K562 (cell line): ENCODE data around the gene KRTAP20-3. TPM values are rescaled to one million over a fixed set of nuclear protein-coding genes. Genes with fewer than 3 reads are reported as not detected.

Experiments
- ATAC-seq: fragments of 200-7000 bp; cut with Tn5 transposase; 3 replicates; pipeline ENCODE4 v1.9.1; 2020; ENCODE audit warnings: moderate library complexity
- BruUV-seq: library from RNA; stranded (reverse); fragments of 400-500 nt; replicated peaks from 2 replicates; lab custom pipeline; 2021; lab: Mats Ljungman, UMichigan
- CTCF ChIA-PET: fragments of 300-600 bp; formaldehyde crosslinking; extraction: SDS; loops from one replicate; lab custom pipeline; 2021; ENCODE audit warnings: low intra/inter-chr PET ratio; lab: Yijun Ruan, JAX
- POLR2A ChIA-PET: fragments of 300-600, 350-650 bp; sonication (Branson Sonifier 250); formaldehyde crosslinking; extraction: SDS; loops from one replicate; lab custom pipeline; 2021; ENCODE audit warnings: antibody characterized with exemption, inconsistent platforms; lab: Yijun Ruan, JAX
- DNase-seq, 4 experiments: peaks; one replicate each; pipeline versions ENCODE4 v3.0.0 to v3.0.0-alpha.2; 2011 to 2018; ENCODE audit warnings: low spot score in 3 of 4, mixed read lengths in 3 of 4; ENCODE audit errors: extremely low read depth in 1 of 4
- FAIRE-seq: peaks from 2 replicates; lab custom pipeline; 2011; peaks lifted over from hg19 to GRCh38; lab: Jason Lieb, UNC
- H2AFZ ChIP-seq: 2 replicates; pipeline ENCODE4 v1.6.0; 2011; ENCODE audit warnings: low read depth, low read length, control low read depth, inconsistent platforms
- H3K27ac ChIP-seq: fragments of 200-600 bp; 3 replicates; pipeline ENCODE4 v1.8.0; 2011; ENCODE audit warnings: low read depth, mild to moderate bottlenecking, control low read depth, inconsistent platforms, low read length, moderate library complexity, mixed read lengths; ENCODE audit errors: extremely low read depth
- H3K27me3 ChIP-seq, 2 experiments: fragments of 300-600 bp in 1 of 2; 2 replicates in 1 of 2; 3 replicates in 1 of 2; pipeline versions ENCODE4 v1.6.0 to v1.8.0; 2011; ENCODE audit warnings: inconsistent platforms in 2 of 2, low read length in 2 of 2, mild to moderate bottlenecking in 1 of 2, mixed read lengths in 1 of 2, moderate library complexity in 1 of 2; ENCODE audit not compliant: control insufficient read depth in 2 of 2, insufficient read depth in 2 of 2
- H3K36me3 ChIP-seq: fragments of 300-600 bp; 3 replicates; pipeline ENCODE4 v1.8.0; 2011; ENCODE audit warnings: mild to moderate bottlenecking, low read length, inconsistent platforms; ENCODE audit not compliant: control insufficient read depth, insufficient read depth
- H3K4me1 ChIP-seq, 2 experiments: fragments of 200-600 bp in 1 of 2; replicated peaks in 1 of 2; 2 replicates in 1 of 2; 3 replicates in 1 of 2; pipeline versions ENCODE4 v1.5.1 to v1.8.0; 2011; ENCODE audit warnings: inconsistent platforms in 2 of 2, low read length in 2 of 2, mild to moderate bottlenecking in 1 of 2, mixed read lengths in 1 of 2, moderate library complexity in 1 of 2; ENCODE audit not compliant: control insufficient read depth in 2 of 2, insufficient read depth in 2 of 2
- H3K4me2 ChIP-seq: 2 replicates; pipeline ENCODE4 v1.6.1; 2011; ENCODE audit warnings: low read length, control low read depth, inconsistent platforms, mixed read lengths; ENCODE audit not compliant: insufficient read depth
- H3K4me3 ChIP-seq: fragments of 200-600 bp; sonication (generic), shearing (Covaris generic); 2 replicates; pipeline ENCODE4 v1.5.1; 2016; ENCODE audit warnings: control low read depth, inconsistent platforms
- H3K79me2 ChIP-seq: fragments of 200-600 bp; 3 replicates; pipeline ENCODE4 v1.8.0; 2011; ENCODE audit warnings: low read length, inconsistent platforms; ENCODE audit not compliant: control insufficient read depth, insufficient read depth
- H3K9ac ChIP-seq, 2 experiments: 2 replicates each; pipeline versions ENCODE4 v1.6.0 to v1.6.1; 2011; ENCODE audit warnings: low read depth in 2 of 2, low read length in 2 of 2, control low read depth in 1 of 2, inconsistent platforms in 1 of 2, mild to moderate bottlenecking in 1 of 2, mixed read lengths in 1 of 2; ENCODE audit not compliant: insufficient read depth in 1 of 2
- H3K9me1 ChIP-seq: one replicate; pipeline ENCODE4 v1.6.0; 2011; ENCODE audit warnings: inconsistent platforms, mild to moderate bottlenecking, low read length, moderate library complexity; ENCODE audit not compliant: control insufficient read depth, insufficient read depth
- H3K9me3 ChIP-seq: replicated peaks from 2 replicates; pipeline ENCODE4 v1.5.1; 2011; ENCODE audit warnings: low read depth, low read length, inconsistent platforms; ENCODE audit not compliant: control insufficient read depth, insufficient read depth
- H4K20me1 ChIP-seq: replicated peaks from 2 replicates; pipeline ENCODE4 v1.6.1; 2011; ENCODE audit warnings: low read length, inconsistent platforms, mixed read lengths; ENCODE audit not compliant: control insufficient read depth, insufficient read depth
- BMI1 ChIP-seq: fragments of 150-350 bp; IDR thresholded peaks from 2 replicates; pipeline ENCODE4 v1.6.1; 2014; ENCODE audit warnings: low read length
- CAMTA2 ChIP-seq: fragments of 250-450 bp; sonication (Bioruptor Pico); conservative IDR thresholded peaks from 2 replicates; pipeline ENCODE4 v1.5.1; 2022
- CBX8 ChIP-seq: fragments of 200-600 bp; sonication (generic); IDR thresholded peaks from 2 replicates; pipeline ENCODE4 v1.6.1; 2012; ENCODE audit warnings: borderline replicate concordance, mixed run types, low read depth, mild to moderate bottlenecking, moderate library complexity, mixed read lengths, low read length, control low read depth, inconsistent platforms; ENCODE audit not compliant: poor library complexity, severe bottlenecking; ENCODE audit errors: extremely low read depth
- CREBBP ChIP-seq: IDR thresholded peaks from one replicate; pipeline ENCODE4 v1.6.1; 2012; ENCODE audit warnings: low read depth, mild to moderate bottlenecking, control low read depth, inconsistent platforms, low read length
- EWSR1 ChIP-seq: fragments of 450-650 bp; IDR thresholded peaks from 2 replicates; pipeline ENCODE4 v1.6.1; 2018; ENCODE audit warnings: borderline replicate concordance, mild to moderate bottlenecking, low read depth, moderate library complexity; ENCODE audit not compliant: partially characterized antibody
- FOS ChIP-seq: IDR thresholded peaks from 3 replicates; pipeline ENCODE4 v1.6.1; 2011; ENCODE audit not compliant: insufficient read length; ENCODE audit errors: extremely low read depth
- HDAC3 ChIP-seq: fragments of 450-650 bp; IDR thresholded peaks from 2 replicates; pipeline ENCODE4 v1.6.1; 2018; ENCODE audit warnings: borderline replicate concordance, mild to moderate bottlenecking, moderate library complexity; ENCODE audit not compliant: partially characterized antibody
- NCOA1 ChIP-seq: fragments of 450-650 bp; IDR thresholded peaks from 2 replicates; pipeline ENCODE4 v1.6.1; 2016; ENCODE audit warnings: low read depth
- NUFIP1 ChIP-seq: fragments of 450-650 bp; IDR thresholded peaks from 2 replicates; pipeline ENCODE4 v1.6.1; 2018; ENCODE audit not compliant: partially characterized antibody
- PRMT5 ChIP-seq: sonication (generic); formaldehyde crosslinking; IDR thresholded peaks from 2 replicates; pipeline ENCODE4 v1.5.0; 2020; ENCODE audit warnings: missing genetic modification reagents
- SP2 ChIP-seq: IDR thresholded peaks from 2 replicates; pipeline ENCODE4 v1.6.1; 2011; ENCODE audit warnings: mild to moderate bottlenecking, low read depth, low read length, moderate library complexity; ENCODE audit not compliant: poor library complexity, severe bottlenecking; ENCODE audit errors: extremely low read depth
- STAT5A ChIP-seq: IDR thresholded peaks from 2 replicates; pipeline ENCODE4 v1.6.1; 2012; ENCODE audit warnings: low read length, inconsistent platforms, borderline replicate concordance
- ZNF395 ChIP-seq: fragments of 200-800 bp; sonication (Bioruptor generic); IDR thresholded peaks from 2 replicates; pipeline ENCODE4 v1.6.1; 2017; ENCODE audit warnings: missing genetic modification characterization, missing compliant biosample characterization
- WGBS: fragments of 100-300 bp; shearing (Covaris generic); methylation state at CpG from one replicate; pipeline ENCODE4 v1.1.6; 2016; ENCODE audit warnings: low coverage, mixed read lengths; ENCODE audit not compliant: insufficient coverage; ENCODE audit errors: missing lambda C conversion rate; 5-methylcytosine and 5-hydroxymethylcytosine counted together
- in situ Hi-C: fragments of 300-500 bp; cut with MboI; formaldehyde crosslinking; loops from 4 replicates; pipeline ENCODE4 v1.15.0; 2018; ENCODE audit warnings: inconsistent platforms, mixed read lengths
- intact Hi-C: fragments of 100-400 bp; cut with micrococcal nuclease; formaldehyde crosslinking; loops from 2 replicates; pipeline ENCODE4 v1.14.2; 2022
- polyA plus RNA-seq, 8 experiments: library from polyadenylated mRNA; depleted of rRNA in 4 of 8; stranded (reverse) in 5 of 8; unstranded in 3 of 8; fragments of >200 nt; fragmentation: Nextera tagmentation in 2 of 8; fragmentation: Illumina TruSeq in 1 of 8; extraction: Ambion mirVana in 2 of 8; extraction: Trizol in 1 of 8; gene quantifications; 2 replicates each; pipeline versions ENCODE4 v1.2.1 to v1.2.3, GENCODE V29; 2011 to 2014; ENCODE audit warnings: inconsistent platforms in 1 of 8, missing spikeins in 1 of 8
- total RNA-seq, 7 experiments: library from RNA; depleted of rRNA in 6 of 7; stranded (reverse); fragments of >200 nt in 6 of 7; fragmentation: Illumina TruSeq in 2 of 7; extraction: Trizol in 2 of 7; gene quantifications; 2 replicates each; pipeline versions ENCODE4 v1.2.1 to v1.2.3, GENCODE V29; 2011 to 2021; ENCODE audit warnings: low replicate concordance in 1 of 7
- TF ChIP-seq, protein P1 (sequence below): fragments of 200-400 bp; formaldehyde crosslinking; IDR thresholded peaks from 2 replicates; pipeline ENCODE4 v1.6.1; 2017; ENCODE audit warnings: mild to moderate bottlenecking, low read depth, low read length, moderate library complexity
- TF ChIP-seq, protein P2 (sequence below): fragments of 250-450 bp; sonication (Bioruptor Pico); IDR thresholded peaks from 2 replicates; pipeline ENCODE4 v1.5.1; 2021; ENCODE audit warnings: mild to moderate bottlenecking

Gene KRTAP20-3
- total and polyA plus RNA-seq, 9 of the 15 experiments (the other 6 are each of a cell fraction or from before 2014, with no cell fraction given): not detected

DNA sequence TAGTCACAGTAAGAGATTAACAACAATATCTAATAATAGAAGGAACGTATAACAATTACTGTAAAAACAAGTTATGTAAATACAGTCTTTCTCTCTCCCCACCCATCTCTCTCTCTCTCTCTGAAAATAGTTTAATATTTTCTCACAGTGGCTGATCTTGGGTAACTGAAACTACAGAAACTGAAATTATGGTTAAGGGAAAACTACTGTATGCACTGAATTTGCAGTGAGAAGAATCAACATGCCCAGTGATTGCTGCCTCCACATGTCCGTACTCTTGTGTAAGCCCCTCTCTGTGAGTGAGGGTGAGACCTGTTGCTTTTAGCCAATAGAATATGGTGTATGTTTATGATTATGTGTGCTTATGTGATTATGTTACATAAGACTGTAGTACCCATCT is 30.5 kb upstream of the KRTAP20-3 start:
- no peak for FAIRE-seq
- H3K9me3 ChIP-seq: peaks cover 5% of the 10 kb centered on the region; the same call in 1 of the 2 replicates
- TF ChIP-seq PRMT5: no peak
- TF ChIP-seq, protein P1, sequence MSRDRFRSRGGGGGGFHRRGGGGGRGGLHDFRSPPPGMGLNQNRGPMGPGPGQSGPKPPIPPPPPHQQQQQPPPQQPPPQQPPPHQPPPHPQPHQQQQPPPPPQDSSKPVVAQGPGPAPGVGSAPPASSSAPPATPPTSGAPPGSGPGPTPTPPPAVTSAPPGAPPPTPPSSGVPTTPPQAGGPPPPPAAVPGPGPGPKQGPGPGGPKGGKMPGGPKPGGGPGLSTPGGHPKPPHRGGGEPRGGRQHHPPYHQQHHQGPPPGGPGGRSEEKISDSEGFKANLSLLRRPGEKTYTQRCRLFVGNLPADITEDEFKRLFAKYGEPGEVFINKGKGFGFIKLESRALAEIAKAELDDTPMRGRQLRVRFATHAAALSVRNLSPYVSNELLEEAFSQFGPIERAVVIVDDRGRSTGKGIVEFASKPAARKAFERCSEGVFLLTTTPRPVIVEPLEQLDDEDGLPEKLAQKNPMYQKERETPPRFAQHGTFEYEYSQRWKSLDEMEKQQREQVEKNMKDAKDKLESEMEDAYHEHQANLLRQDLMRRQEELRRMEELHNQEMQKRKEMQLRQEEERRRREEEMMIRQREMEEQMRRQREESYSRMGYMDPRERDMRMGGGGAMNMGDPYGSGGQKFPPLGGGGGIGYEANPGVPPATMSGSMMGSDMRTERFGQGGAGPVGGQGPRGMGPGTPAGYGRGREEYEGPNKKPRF: no peak
- no peak for TF ChIP-seq HDAC3
- TF ChIP-seq BMI1: no peak
- TF ChIP-seq EWSR1: no peak
- no peak for TF ChIP-seq FOS
- no peak for TF ChIP-seq ZNF395
- TF ChIP-seq CAMTA2: no peak
- TF ChIP-seq, protein P2, sequence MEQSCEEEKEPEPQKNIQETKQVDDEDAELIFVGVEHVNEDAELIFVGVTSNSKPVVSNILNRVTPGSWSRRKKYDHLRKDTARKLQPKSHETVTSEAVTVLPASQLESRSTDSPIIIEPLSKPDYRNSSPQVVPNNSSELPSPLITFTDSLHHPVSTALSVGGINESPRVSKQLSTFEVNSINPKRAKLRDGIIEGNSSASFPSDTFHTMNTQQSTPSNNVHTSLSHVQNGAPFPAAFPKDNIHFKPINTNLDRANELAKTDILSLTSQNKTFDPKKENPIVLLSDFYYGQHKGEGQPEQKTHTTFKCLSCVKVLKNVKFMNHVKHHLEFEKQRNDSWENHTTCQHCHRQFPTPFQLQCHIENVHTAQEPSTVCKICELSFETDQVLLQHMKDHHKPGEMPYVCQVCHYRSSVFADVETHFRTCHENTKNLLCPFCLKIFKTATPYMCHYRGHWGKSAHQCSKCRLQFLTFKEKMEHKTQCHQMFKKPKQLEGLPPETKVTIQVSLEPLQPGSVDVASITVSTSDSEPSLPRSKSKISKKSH (CRISPR knock-in tag): no peak
- TF ChIP-seq NCOA1: no peak
- no peak for TF ChIP-seq SP2
- no peak for TF ChIP-seq NUFIP1
- no peak for TF ChIP-seq STAT5A
- no peak for TF ChIP-seq CREBBP
- no peak for TF ChIP-seq CBX8

More for the DNA sequence above, 30.5 kb upstream of the KRTAP20-3 start:
- no peak overlapping the region for H2AFZ ChIP-seq
- WGBS: 6% methylated on average over 2 of the region's 2 CpGs
- BruUV-seq: no TSS peak
- intact Hi-C loops: no loop called here
- no peaks in the 10 kb centered on the region for H3K9me1 ChIP-seq
- H3K36me3 ChIP-seq: no peaks in the 10 kb centered on the region
- ChIA-PET POLR2A (no interaction called here), CTCF (no interaction called here)
- H3K9ac ChIP-seq: no peak overlapping the region
- H3K27ac ChIP-seq: no peak overlapping the region
- ATAC-seq (no peak), DNase-seq (no peak)
- no peaks in the 10 kb centered on the region for H4K20me1 ChIP-seq
- in situ Hi-C loops: no loop called here
- H3K4me1 ChIP-seq: no peaks in the 10 kb centered on the region
- H3K4me3 ChIP-seq: no peak overlapping the region
- no peak overlapping the region for H3K4me2 ChIP-seq
- no peaks in the 10 kb centered on the region for H3K27me3 ChIP-seq
- no peaks in the 10 kb centered on the region for H3K79me2 ChIP-seq
